ENCODE measurements around the gene ASIC4. TPM values are rescaled to one million over a fixed set of nuclear protein-coding genes. Genes with fewer than 3 reads are reported as not detected.

ASIC4 gene
- total and polyA plus RNA-seq, 2 of the 13 experiments (the other 11 are each of a cell fraction or from before 2014, with no cell fraction given): 0.03 TPM; not detected in 1

DNA sequence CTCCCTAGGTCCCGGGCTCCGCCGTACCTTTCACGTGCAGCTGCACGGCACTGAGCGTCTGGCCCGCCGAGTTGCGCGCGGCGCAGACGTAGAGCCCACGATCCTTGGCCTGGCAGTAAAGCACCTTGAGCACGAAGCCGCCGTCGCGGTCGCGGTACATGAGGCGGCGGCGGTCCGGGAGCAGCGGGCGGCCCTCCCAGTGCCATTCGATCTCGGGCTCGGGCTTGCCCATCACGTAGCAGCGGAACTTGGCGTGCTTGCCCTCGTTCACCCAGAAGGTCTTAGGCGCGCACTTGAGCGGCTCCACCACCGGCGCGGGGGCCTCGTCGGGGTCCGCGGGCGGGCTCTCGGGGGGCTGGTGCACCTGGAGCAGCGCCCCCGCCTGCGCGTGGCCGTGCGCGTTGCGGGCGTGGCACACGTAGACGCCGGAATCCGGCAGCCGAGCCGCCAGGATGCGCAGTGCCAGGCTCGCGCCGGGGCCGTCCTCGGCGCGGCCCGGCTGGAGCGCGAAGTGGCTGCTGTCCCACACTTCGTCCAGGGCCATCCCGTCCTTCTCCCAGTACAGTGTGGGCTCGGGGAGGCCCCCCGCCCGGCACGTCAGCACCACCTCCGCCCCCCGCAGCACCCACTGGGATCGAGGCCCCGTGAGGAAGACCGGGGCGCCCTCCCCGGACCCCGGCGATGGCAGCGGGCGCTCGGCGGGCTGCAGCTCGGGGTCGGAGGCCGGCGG lies 56.1 kb downstream of the ASIC4 start (continued):
- TF ChIP-seq, protein P1, sequence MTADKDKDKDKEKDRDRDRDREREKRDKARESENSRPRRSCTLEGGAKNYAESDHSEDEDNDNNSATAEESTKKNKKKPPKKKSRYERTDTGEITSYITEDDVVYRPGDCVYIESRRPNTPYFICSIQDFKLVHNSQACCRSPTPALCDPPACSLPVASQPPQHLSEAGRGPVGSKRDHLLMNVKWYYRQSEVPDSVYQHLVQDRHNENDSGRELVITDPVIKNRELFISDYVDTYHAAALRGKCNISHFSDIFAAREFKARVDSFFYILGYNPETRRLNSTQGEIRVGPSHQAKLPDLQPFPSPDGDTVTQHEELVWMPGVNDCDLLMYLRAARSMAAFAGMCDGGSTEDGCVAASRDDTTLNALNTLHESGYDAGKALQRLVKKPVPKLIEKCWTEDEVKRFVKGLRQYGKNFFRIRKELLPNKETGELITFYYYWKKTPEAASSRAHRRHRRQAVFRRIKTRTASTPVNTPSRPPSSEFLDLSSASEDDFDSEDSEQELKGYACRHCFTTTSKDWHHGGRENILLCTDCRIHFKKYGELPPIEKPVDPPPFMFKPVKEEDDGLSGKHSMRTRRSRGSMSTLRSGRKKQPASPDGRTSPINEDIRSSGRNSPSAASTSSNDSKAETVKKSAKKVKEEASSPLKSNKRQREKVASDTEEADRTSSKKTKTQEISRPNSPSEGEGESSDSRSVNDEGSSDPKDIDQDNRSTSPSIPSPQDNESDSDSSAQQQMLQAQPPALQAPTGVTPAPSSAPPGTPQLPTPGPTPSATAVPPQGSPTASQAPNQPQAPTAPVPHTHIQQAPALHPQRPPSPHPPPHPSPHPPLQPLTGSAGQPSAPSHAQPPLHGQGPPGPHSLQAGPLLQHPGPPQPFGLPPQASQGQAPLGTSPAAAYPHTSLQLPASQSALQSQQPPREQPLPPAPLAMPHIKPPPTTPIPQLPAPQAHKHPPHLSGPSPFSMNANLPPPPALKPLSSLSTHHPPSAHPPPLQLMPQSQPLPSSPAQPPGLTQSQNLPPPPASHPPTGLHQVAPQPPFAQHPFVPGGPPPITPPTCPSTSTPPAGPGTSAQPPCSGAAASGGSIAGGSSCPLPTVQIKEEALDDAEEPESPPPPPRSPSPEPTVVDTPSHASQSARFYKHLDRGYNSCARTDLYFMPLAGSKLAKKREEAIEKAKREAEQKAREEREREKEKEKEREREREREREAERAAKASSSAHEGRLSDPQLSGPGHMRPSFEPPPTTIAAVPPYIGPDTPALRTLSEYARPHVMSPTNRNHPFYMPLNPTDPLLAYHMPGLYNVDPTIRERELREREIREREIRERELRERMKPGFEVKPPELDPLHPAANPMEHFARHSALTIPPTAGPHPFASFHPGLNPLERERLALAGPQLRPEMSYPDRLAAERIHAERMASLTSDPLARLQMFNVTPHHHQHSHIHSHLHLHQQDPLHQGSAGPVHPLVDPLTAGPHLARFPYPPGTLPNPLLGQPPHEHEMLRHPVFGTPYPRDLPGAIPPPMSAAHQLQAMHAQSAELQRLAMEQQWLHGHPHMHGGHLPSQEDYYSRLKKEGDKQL (CRISPR knock-in tag; IDR thresholded peaks at IDR 0.05; ENCODE audit: low read depth): no peak
- TF ChIP-seq NCOR1 (IDR thresholded peaks at IDR 0.05; ENCODE audit: borderline replicate concordance, low read length) (no peak), ZBTB8A (CRISPR knock-in tag; IDR thresholded peaks at IDR 0.05; ENCODE audit: borderline replicate concordance, low read depth) (no peak), ZFP36L1 (CRISPR knock-in tag; IDR thresholded peaks at IDR 0.05) (no peak), SP1 (IDR thresholded peaks at IDR 0.05) (no peak), SP1 (CRISPR knock-in tag; IDR thresholded peaks at IDR 0.05) (no peak), HNF4A (CRISPR knock-in tag; IDR thresholded peaks at IDR 0.05) (no peak), ZNF292 (CRISPR knock-in tag; IDR thresholded peaks at IDR 0.05; ENCODE audit: borderline replicate concordance, low read depth) (no peak), ZNF3 (CRISPR knock-in tag; IDR thresholded peaks at IDR 0.05) (no peak)
- TF ChIP-seq, protein P2, sequence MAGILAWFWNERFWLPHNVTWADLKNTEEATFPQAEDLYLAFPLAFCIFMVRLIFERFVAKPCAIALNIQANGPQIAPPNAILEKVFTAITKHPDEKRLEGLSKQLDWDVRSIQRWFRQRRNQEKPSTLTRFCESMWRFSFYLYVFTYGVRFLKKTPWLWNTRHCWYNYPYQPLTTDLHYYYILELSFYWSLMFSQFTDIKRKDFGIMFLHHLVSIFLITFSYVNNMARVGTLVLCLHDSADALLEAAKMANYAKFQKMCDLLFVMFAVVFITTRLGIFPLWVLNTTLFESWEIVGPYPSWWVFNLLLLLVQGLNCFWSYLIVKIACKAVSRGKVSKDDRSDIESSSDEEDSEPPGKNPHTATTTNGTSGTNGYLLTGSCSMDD (CRISPR knock-in tag; IDR thresholded peaks at IDR 0.05): no peak
- TF ChIP-seq, protein P3, sequence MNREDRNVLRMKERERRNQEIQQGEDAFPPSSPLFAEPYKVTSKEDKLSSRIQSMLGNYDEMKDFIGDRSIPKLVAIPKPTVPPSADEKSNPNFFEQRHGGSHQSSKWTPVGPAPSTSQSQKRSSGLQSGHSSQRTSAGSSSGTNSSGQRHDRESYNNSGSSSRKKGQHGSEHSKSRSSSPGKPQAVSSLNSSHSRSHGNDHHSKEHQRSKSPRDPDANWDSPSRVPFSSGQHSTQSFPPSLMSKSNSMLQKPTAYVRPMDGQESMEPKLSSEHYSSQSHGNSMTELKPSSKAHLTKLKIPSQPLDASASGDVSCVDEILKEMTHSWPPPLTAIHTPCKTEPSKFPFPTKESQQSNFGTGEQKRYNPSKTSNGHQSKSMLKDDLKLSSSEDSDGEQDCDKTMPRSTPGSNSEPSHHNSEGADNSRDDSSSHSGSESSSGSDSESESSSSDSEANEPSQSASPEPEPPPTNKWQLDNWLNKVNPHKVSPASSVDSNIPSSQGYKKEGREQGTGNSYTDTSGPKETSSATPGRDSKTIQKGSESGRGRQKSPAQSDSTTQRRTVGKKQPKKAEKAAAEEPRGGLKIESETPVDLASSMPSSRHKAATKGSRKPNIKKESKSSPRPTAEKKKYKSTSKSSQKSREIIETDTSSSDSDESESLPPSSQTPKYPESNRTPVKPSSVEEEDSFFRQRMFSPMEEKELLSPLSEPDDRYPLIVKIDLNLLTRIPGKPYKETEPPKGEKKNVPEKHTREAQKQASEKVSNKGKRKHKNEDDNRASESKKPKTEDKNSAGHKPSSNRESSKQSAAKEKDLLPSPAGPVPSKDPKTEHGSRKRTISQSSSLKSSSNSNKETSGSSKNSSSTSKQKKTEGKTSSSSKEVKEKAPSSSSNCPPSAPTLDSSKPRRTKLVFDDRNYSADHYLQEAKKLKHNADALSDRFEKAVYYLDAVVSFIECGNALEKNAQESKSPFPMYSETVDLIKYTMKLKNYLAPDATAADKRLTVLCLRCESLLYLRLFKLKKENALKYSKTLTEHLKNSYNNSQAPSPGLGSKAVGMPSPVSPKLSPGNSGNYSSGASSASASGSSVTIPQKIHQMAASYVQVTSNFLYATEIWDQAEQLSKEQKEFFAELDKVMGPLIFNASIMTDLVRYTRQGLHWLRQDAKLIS (CRISPR knock-in tag; IDR thresholded peaks at IDR 0.05): 0 out of 2 replicates have a peak, but pooled peaks have one; percentile 34
- TF ChIP-seq, protein P4, sequence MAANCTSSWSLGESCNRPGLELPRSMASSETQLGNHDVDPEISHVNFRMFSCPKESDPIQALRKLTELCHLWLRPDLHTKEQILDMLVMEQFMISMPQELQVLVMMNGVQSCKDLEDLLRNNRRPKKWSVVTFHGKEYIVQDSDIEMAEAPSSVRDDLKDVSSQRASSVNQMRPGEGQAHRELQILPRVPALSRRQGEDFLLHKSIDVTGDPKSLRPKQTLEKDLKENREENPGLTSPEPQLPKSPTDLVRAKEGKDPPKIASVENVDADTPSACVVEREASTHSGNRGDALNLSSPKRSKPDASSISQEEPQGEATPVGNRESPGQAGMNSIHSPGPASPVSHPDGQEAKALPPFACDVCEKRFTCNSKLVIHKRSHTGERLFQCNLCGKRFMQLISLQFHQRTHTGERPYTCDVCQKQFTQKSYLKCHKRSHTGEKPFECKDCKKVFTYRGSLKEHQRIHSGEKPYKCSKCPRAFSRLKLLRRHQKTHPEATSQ (CRISPR knock-in tag; IDR thresholded peaks at IDR 0.05; ENCODE audit: borderline replicate concordance): no peak
- TF ChIP-seq, protein P5, sequence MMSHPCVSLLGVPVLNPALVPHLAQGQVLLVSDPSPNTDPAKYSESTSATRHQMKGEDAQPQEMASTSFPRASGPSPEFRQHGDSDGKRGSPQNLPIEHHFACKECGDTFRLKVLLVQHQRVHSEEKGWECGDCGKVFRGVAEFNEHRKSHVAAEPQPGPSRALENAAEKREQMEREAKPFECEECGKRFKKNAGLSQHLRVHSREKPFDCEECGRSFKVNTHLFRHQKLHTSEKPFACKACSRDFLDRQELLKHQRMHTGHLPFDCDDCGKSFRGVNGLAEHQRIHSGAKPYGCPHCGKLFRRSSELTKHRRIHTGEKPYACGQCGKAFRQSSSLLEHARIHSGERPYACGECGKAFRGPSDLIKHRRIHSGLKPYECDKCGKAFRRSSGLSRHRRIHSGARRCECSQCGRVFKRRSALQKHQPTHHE (CRISPR knock-in tag; IDR thresholded peaks at IDR 0.05; ENCODE audit: borderline replicate concordance): no peak
- TF ChIP-seq, protein P6, sequence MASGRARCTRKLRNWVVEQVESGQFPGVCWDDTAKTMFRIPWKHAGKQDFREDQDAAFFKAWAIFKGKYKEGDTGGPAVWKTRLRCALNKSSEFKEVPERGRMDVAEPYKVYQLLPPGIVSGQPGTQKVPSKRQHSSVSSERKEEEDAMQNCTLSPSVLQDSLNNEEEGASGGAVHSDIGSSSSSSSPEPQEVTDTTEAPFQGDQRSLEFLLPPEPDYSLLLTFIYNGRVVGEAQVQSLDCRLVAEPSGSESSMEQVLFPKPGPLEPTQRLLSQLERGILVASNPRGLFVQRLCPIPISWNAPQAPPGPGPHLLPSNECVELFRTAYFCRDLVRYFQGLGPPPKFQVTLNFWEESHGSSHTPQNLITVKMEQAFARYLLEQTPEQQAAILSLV (CRISPR knock-in tag; IDR thresholded peaks at IDR 0.05; ENCODE audit: borderline replicate concordance): peak; percentile 24; the same call in 1 of the 2 replicates

Measured in HepG2 (cell line).